HUES6 (cell line): ENCODE measurements around the gene SLC43A1.
"Not testable (repeated sequence)": the region's sequence is repeated elsewhere in the genome, so short reads cannot be mapped to it uniquely, and the experiment has no call there.

Experiments
- H3K27ac ChIP-seq: 2 replicates; pipeline ENCODE4 v1.7.0; 2013; ENCODE audit warnings: low read depth, mild to moderate bottlenecking, low read length, inconsistent platforms
- H3K27me3 ChIP-seq: 2 replicates; pipeline ENCODE4 v1.6.1; 2013; ENCODE audit warnings: low read length; ENCODE audit not compliant: control insufficient read depth, insufficient read depth
- H3K36me3 ChIP-seq: 2 replicates; pipeline ENCODE4 v1.6.1; 2013; ENCODE audit warnings: low read length; ENCODE audit not compliant: control insufficient read depth, insufficient read depth
- H3K4me1 ChIP-seq: 2 replicates; pipeline ENCODE4 v1.6.1; 2013; ENCODE audit warnings: low read length; ENCODE audit not compliant: control insufficient read depth, insufficient read depth
- H3K4me3 ChIP-seq: 2 replicates; pipeline ENCODE4 v1.5.1; 2013; ENCODE audit warnings: low read depth, low read length
- H3K9ac ChIP-seq: one replicate; pipeline ENCODE4 v1.6.1; 2013; ENCODE audit warnings: mild to moderate bottlenecking, low read length
- H3K9me3 ChIP-seq: 2 replicates; pipeline ENCODE4 v1.6.1; 2013; ENCODE audit warnings: low read depth, low read length; ENCODE audit not compliant: control insufficient read depth, insufficient read depth

The SLC43A1 gene

DNA sequence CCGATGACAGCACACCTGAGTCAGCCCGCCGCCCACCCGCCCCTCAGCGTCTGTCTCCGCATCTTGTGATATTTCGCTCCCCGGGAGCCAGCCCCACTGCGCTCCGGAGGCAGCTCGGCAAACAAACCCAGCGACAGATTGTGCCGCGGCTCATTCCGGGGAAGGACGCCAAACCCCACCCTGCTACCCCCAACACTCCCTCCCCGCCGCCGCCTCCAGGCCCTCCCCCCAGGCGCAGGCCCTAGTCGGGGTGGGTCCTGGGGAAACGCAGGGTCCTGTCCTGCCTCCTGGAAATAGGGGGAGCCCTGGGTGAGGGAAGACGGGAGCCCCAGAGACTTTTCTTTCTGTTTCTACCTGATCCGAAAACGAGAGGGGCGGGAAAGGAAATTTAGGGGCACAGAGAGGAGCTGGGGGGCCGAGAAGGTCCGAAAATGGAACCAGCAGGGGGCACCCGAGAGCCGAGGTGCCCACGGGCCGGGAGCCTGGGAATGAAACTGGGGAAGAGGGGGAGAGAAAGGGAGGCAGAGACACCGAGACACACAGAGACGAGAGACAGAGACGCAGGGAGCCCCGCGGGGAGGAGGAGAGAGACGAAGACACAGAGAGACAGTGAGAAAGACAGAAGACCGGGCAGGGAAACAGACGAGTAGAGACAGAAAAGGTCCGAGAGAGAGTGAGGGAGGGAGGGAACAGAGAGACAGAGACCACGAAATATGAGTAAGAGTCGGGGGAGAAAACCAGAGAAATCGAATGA is 56.9 kb downstream of the SLC43A1 start:
- Histone ChIP-seq H3K9me3 (no peaks in the 10 kb centered on the region), H3K9ac (no peak overlapping the region), H3K4me3 (peak overlapping the region; percentile 63), H3K27ac (no peak overlapping the region), H3K36me3 (no peaks in the 10 kb centered on the region), H3K4me1 (peaks cover 28% of the 10 kb centered on the region), H3K27me3 (peaks cover 78% of the 10 kb centered on the region)

- Histone ChIP-seq H3K27me3 (peaks cover 78% of the 10 kb centered on the region), H3K9me3 (no peaks in the 10 kb centered on the region), H3K27ac (no peak overlapping the region), H3K36me3 (no peaks in the 10 kb centered on the region), H3K4me3 (peak overlapping the region; percentile 63), H3K4me1 (peaks cover 23% of the 10 kb centered on the region), H3K9ac (no peak overlapping the region)
Observed at GRCh38 chr11:57458060-57458409, 57.5 kb downstream of the SLC43A1 start.

- Histone ChIP-seq H3K27ac (no peak overlapping the region), H3K9ac (peak overlapping the region; percentile 18), H3K4me3 (peak overlapping the region; percentile 63), H3K9me3 (no peaks in the 10 kb centered on the region), H3K4me1 (peaks cover 19% of the 10 kb centered on the region), H3K27me3 (peaks cover 78% of the 10 kb centered on the region), H3K36me3 (no peaks in the 10 kb centered on the region)
Observed at GRCh38 chr11:57457643-57458023, 57.9 kb downstream of the SLC43A1 start.

DNA sequence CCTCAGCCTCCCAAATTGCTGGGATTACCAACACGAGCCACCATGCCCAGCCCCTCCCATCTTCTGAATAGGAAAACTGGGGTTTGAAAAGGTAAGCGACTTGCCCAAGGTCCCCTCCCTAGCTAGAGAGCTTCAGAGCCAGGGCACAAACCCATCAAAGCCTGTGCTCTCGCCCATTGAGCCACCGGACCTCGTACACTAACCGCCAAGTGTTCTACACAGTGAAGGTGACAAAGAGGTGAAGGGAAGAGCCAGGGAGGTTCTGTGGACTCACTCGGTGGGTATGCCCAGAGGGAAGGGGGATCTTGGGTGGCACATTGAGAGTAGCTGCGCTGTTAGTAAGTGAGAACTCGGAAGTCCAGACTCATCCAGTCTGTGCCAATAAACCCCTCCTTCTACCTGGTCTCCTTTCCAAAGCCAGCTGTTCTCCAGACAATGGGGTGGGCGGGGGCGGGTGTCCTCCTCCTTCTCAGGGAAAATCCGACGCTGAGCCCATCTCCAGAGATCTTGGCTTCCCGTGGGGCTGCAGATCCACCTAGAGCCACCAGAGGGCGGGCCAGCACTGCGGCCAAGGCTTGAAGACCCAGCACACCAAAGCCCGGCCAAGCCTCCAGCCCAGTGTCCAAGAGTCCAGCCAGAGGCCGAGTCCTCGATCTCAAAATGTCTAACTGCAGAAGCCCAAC is 58.4 kb downstream of the SLC43A1 start:
- Histone ChIP-seq H3K27ac (no peak overlapping the region), H3K27me3 (peaks cover 75% of the 10 kb centered on the region), H3K9me3 (no peaks in the 10 kb centered on the region), H3K9ac (peak overlapping the region; percentile 18), H3K36me3 (no peaks in the 10 kb centered on the region), H3K4me1 (peaks cover 17% of the 10 kb centered on the region), H3K4me3 (peak overlapping the region; percentile 63)

DNA sequence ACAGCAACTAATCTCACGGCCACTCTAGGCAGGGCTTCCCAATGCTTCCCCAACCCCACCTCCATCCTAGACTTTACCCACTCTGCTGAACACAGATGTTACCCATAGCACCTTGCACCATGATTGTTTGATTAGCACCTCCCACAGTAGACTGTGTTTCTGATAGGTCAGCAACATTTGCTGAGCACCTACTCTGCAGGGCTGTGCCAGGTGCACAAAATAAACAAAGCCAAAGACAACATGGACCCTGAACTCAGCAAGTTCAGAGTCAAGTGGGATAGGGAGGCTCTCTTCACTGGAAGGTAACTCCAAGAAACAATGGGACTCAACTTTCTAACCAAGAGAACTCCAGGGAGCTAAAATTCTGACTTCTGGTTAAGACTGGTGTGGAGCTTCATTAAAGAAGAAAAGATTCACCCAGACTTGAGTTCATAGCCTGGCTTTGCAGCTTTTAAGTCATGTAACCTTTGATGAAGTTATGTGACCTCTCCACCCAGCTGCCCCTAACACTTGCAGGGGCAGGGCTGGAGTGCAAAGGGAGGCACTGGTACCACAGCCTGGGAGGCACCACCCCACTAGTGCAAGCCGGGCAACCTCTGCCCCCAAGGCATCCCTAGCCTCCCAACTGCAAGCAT is 61.8 kb downstream of the SLC43A1 start:
- Histone ChIP-seq H3K27ac (no peak overlapping the region), H3K27me3 (peaks cover 49% of the 10 kb centered on the region), H3K9ac (no peak overlapping the region), H3K9me3 (no peaks in the 10 kb centered on the region), H3K36me3 (no peaks in the 10 kb centered on the region), H3K4me3 (no peak overlapping the region), H3K4me1 (peaks cover 10% of the 10 kb centered on the region)

DNA sequence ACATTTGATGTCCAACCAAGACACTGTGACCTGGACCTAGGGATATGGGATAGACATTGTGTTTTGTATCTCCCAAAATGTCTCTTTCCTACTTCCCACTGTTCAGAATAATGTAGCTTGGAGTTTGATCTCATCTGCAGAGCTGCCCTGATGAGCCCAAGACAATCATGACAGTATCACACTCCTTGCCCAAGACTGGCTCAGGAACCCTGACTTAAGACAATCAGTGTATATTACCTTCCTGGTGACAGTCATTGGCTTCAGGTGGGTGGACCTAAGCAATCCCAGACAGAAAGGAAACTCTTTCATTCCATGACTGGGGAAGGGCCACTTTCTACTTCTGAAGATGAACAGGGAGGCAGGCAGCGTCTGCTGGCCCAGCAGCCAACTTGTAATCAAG is 69.4 kb downstream of the SLC43A1 start:
- Histone ChIP-seq H3K27me3 (peaks cover 2% of the 10 kb centered on the region), H3K4me1 (no peaks in the 10 kb centered on the region), H3K36me3 (no peaks in the 10 kb centered on the region), H3K9me3 (no peaks in the 10 kb centered on the region), H3K27ac (no peak overlapping the region), H3K4me3 (no peak overlapping the region), H3K9ac (no peak overlapping the region)

- H3K4me3 ChIP-seq, H3K9me3 ChIP-seq, H3K27ac ChIP-seq, H3K9ac ChIP-seq, H3K4me1 ChIP-seq, H3K36me3 ChIP-seq, H3K27me3 ChIP-seq: not testable (repeated sequence)
Observed at GRCh38 chr11:57445122-57445394, 70.4 kb downstream of the SLC43A1 start.

- H3K4me3 ChIP-seq = no peak overlapping the region
- no peaks in the 10 kb centered on the region for H3K4me1 ChIP-seq
- H3K36me3 ChIP-seq = no peaks in the 10 kb centered on the region
Observed at GRCh38 chr11:57444362-57445121, 71.0 kb downstream of the SLC43A1 start.

GRCh38 chr11:57440744-57441414 is 74.6 kb downstream of the SLC43A1 start:
- Histone ChIP-seq H3K27me3 (no peaks in the 10 kb centered on the region), H3K27ac (no peak overlapping the region), H3K4me3 (no peak overlapping the region), H3K4me1 (no peaks in the 10 kb centered on the region), H3K36me3 (no peaks in the 10 kb centered on the region), H3K9me3 (no peaks in the 10 kb centered on the region), H3K9ac (no peak overlapping the region)

More at GRCh38 chr11:57444362-57445121, 71.0 kb downstream of the SLC43A1 start:
- no peak overlapping the region for H3K27ac ChIP-seq
- H3K9me3 ChIP-seq = no peaks in the 10 kb centered on the region
- H3K27me3 ChIP-seq = peaks cover 2% of the 10 kb centered on the region; the same call in 1 of the 2 replicates
- H3K9ac ChIP-seq = no peak overlapping the region

DNA sequence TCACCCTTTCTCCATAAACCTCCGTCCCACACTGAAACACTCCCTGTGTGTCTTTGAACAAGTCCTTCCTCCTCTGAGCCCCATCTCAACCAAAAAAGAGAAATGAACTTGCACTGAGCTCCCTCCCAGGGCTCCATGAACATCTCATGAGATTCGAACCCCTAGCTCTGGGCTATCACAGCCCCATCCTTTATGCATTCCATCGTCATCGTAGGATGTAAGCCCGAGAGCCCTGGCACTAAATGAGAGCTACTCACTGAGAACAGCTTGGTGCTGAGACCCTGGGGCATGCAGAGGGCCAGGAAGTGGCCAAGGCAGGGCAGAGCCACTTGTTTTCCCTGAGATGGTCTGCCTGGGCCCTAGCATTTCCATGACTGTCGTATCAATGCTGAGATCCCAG is 75.7 kb downstream of the SLC43A1 start:
- Histone ChIP-seq H3K9ac (no peak overlapping the region), H3K4me3 (no peak overlapping the region), H3K4me1 (no peaks in the 10 kb centered on the region), H3K36me3 (no peaks in the 10 kb centered on the region), H3K9me3 (no peaks in the 10 kb centered on the region), H3K27me3 (no peaks in the 10 kb centered on the region), H3K27ac (no peak overlapping the region)
